NCI-H146 treated with DMSO at 0.1 percent for 48 hours (cell line): ENCODE measurements around the gene SNUPN.

Experiments used
- DNase-seq: peaks from one replicate; lab custom pipeline; 2025; ENCODE audit not compliant: unreplicated experiment; lab: John Stamatoyannopoulos, UW

Gene SNUPN

DNA sequence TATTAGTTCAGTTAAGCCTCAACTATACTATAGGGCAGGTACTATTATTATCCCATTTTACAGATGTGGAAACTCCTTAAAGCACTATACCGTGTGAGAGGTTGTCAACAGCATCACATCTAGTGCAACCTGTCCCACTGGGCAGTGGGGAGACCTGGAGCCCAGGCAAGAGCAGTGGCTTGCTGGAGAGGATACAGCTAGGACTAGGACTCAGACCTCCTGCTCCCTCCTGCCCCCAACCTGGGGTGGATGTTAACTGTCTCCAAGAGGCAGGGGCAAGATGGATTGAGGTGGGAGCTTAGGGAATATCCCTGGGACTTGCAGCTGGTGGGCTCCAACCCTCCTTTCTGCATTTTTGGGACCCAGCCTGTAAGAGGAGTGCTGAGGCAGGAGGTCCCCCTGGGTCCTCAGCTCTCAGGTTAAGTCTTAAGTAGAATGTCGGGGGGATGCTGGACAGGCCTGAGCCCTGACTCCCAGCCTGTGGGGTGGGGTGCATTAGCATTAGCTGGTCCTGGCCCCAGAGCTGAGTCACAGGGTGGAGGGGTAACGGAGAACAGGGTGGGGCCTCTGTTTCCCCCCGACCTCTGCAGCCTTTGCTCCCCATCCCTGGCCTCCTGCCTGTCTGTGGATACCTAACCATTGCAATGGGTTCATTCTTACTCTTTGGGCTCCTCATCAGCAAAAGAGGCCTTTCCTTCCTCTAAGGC, 28.8 kb upstream of the SNUPN start:
- DNase-seq, result no peak

- DNase-seq, result no peak
These were observed 27.9 kb upstream of the SNUPN start for GRCh38 chr15:75653347-75653913.

GRCh38 chr15:75651810-75652543, 26.5 kb upstream of the SNUPN start:
- no peak for DNase-seq

DNA sequence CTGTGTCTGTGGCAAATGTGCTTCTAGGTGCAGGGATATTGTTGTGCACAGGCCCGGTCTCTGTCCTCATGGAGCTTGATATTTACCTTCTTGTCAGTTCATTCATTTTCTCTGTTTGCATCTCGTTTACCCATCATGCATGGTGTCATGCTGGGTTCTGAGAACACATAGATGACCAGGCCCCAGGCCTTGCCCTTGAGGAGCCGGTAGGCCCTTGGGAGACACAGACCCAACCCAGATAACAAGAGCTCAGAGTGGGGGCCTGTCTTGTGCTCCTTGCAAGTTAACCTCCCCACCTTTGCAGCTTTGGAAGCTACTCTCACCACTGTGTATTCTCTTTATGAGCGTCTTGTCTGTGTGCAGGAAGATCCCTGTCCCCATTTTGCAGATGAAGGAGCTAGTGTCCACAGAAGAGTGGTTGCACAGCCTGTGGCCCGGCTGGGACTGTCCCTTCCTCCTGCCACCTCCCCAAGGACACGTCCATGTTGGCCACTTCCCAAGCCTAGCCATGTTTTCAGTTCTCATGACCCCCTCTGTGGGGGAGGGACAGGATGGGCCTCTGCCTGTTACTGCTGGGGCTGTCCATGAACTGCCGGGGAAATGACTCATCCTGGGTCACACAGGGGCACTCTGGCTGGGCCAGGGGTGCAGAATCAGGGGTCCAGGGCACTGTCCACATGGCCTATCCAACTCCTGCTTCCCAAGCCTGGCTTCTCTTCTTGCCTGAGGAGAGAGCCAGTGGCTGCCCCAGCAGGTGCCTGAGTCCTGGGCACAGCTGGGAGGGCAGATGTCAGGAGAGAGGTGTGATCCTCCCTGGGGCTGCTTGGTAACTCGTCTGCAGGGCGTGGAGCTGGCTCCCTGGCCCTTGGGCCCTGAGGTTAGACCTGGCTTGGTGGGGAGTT, 25.6 kb upstream of the SNUPN start:
- DNase-seq, result no peak

DNA sequence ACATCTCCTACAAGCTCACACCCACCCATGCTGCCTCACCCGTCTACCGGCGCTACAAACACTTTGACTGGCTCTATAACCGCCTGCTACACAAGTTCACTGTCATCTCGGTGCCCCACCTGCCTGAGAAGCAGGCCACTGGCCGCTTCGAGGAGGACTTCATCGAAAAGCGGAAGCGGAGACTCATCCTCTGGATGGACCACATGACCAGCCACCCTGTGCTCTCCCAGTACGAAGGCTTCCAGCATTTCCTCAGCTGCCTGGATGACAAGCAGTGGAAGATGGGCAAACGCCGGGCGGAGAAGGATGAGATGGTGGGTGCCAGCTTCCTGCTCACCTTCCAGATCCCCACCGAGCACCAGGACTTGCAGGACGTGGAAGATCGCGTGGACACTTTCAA, 24.3 kb upstream of the SNUPN start:
- no peak for DNase-seq

- no peak for DNase-seq
These were observed 23.7 kb upstream of the SNUPN start for GRCh38 chr15:75649045-75649761.

GRCh38 chr15:75648156-75649000, 22.9 kb upstream of the SNUPN start:
- no peak for DNase-seq

- DNase-seq, result peak; percentile 10
These were observed 22.0 kb upstream of the SNUPN start, which contains the start of gene SNX33 for GRCh38 chr15:75647370-75648155. Gene SNX33, plus strand, starts transcription at chr15:75647912. Its CDS starts 1,191 bp downstream, at chr15:75649103.

GRCh38 chr15:75646944-75647364, 21.4 kb upstream of the SNUPN start:
- no peak for DNase-seq

DNA sequence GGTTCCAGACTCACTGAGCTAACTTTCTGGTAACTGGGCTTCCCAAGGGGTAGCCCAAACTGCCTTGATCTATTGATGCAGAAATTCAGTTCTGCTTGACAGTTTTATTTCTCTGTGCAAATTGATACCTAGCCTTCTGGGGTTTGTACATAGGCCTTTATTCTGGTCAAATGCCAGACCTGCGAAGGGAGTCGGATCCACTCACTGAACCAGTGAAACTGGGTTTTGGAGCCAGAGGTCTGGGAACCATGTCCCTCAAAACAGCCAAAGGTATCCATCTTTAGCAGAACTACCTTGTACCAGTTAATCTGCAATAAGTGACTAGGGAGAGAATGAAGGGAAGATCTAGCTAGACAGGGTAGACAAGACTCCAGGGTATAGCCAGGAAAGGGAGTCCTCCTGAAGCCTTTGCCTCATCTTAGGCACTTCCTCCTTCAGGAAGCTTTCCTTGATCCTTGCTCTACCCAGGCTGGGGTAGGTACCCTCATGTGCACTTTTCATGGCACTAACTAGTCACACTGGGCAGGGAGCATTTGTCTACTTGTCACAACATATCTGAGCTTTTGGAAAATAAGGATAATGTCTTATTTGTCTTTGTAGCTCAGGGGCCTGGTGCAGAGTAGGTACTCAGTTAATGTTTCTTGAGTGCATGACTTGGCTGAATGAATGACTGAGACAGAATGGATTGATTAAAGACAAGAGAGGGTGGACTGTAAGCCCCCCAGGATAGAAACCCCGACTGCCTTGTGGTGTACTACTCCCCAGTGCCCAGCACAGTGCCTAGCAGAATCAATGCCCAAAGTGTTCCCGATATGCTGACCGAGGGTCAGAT, 20.8 kb upstream of the SNUPN start:
- DNase-seq, result no peak

DNA sequence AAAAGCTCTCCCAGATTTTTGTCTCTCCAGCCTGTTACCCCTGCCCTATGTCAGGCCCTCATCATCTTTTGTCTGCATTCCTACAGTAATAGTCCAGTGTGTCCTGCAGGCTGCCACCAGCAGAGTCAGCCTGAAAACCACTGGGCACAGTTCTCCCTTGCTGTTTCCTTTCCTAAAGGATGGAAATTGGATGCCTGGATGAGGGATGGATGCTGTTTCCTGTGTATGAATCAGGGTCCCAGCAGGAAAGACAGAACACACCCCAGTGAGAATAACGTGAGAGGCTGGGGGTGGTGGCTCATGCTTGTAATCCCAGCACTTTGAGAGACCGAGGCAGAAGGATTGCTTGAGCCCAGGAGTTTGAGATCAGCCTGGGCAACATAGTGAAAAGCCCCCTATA, 18.9 kb upstream of the SNUPN start:
- DNase-seq, result no peak

DNA sequence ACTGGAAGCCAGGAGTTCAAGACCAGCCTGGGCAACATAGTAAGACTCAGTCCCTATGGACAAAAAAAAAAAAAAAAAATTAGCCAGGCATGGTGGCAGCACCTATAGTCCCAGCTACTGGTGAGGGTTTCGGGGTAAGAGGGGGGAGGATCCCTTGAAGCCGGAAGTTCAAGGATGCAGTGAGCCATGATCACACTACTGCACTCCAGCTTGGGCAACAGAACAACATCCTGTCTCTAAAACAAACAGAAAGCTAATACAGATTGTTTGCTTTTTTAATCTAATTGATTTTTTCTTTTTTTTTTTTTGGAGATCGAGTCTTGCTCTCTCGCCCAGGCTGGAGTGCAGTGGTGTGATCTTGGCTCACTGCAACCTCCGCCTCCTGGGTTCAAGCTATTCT, 16.1 kb upstream of the SNUPN start:
- no peak for DNase-seq

- DNase-seq, result no peak
These were observed 15.6 kb upstream of the SNUPN start for GRCh38 chr15:75641179-75641503.

DNA sequence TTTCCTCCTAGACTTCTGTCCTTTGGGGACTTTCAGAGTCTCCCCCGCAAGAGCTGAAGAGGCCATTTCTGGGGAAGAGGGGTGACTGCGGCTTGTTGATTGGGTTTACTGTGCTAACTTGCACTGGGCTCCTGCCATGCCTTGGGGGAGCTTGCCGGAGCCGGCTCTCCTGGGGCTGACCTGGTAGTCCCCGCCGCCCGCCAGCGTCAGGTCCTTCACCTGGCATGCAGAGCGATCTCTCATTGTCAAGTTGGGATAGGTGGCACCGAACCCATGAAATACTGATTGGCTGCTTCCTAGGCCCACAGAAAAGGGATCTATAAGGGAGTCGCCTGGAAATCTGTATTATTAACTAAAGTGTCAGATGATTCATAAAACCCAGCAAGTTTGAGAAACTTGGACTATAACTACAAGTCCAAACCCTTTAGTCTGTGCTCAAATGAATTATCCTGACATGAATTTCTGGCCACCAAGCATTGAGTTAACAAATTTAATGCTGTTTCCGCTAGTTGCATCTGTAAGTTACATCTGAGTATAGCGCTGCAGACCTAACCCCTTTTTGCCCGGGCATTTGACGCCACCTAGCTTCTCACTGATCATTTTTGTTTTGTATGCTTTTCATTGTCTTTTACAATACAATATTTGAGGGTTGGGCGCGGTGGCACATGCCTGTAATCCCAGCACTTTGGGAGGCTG, 15.1 kb upstream of the SNUPN start:
- DNase-seq, result peak; percentile 45

DNA sequence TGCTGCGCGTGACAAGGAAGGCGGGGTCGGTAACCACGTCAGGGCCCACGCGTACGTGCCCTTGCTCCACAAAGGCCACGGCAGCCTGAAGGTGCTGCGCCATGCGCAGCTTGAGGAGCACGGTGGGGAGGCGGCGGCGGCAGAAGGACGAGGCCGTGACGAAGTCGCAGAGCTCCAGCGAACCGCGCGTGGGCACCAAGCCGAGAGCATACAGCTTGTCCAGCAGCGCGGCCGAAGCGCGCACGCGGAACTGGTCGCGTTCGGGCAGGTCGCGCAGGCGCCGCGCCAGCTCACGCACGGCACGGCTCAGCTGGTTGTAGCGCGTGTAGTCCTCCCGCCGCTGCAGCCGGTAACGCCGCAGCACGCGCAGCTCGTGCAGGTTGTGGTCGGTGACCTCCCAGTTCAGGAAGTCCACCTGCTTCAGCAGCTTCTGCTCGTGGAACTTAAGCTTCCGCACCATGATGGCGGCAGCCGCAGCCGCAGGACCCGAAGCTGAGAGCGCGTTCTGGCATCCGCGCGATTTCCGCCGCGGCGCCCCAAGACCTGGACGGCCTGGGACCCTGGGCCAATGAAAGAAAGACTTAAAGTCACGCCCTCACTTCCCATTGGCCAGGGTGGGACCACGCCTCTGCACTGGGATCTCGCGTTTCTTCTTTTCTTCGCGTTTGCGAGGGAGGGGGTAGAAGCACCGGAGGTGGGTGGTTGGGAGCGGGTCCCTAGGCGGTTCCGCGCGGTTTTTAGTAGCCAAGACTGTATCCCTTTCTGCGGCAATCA, 14.4 kb upstream of the SNUPN start, which contains the start of gene IMP3:
TSS of gene IMP3 (minus strand) at position 516 of the 774 bp plus-strand sequence. CDS start at position 460, 56 bp downstream.
- DNase-seq, result peak; percentile 86

DNA sequence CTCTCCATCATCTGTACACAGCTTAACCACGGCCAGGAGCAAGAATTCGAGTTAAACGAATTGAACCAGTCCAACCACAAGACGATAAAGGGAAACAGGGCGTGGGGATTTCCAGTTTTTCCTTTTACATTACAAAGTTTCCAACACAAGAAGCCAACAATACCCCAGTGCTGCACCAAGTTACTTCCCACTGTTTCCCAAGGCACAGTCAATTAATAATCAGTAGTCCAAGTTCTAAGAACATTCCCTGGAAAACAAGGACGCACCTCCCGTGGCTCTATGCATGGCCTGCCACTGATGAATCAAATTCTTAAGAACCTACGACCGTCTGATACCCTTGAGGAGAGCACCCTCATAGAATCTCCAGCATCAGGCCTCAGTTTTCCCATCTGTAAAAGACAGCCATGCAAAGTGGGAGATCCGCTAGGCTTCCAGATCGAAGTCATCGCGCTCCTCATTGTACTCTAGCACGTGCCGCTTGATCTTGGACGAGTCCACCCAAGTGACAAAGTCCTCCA, 13.7 kb upstream of the SNUPN start:
- no peak for DNase-seq
